ENCODE results near the gene VAV2.

The VAV2 gene

DNA sequence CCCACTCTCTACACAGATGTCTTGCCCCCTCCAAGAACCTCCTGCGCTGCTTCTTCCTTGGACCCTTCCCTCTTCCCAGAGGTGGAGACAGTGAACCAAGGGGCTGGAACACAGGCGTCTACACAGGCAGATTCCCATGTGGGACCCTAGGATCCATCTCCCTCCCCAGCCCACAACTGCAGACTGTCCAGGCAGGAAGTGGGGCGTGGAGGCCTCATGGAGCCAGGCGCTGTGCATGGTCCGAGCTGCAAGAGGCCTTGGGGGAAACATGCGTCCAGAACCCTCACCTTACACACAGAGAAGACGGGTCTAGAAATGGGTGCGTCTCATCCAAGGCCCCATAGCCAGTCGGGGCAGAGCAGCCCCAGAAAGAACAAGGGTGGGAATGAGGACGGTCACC is 117.5 kb downstream of the VAV2 start:
- in situ Hi-C loops (cut with HindIII; ENCODE audit: low sequenced_read_pairs) = no loop called here
- H3K4me3 ChIP-seq (ENCODE audit: low read depth, low read length) = no peak overlapping the region
- DNase-seq (ENCODE audit: low read depth) = no peak
- TF ChIP-seq, protein P1, sequence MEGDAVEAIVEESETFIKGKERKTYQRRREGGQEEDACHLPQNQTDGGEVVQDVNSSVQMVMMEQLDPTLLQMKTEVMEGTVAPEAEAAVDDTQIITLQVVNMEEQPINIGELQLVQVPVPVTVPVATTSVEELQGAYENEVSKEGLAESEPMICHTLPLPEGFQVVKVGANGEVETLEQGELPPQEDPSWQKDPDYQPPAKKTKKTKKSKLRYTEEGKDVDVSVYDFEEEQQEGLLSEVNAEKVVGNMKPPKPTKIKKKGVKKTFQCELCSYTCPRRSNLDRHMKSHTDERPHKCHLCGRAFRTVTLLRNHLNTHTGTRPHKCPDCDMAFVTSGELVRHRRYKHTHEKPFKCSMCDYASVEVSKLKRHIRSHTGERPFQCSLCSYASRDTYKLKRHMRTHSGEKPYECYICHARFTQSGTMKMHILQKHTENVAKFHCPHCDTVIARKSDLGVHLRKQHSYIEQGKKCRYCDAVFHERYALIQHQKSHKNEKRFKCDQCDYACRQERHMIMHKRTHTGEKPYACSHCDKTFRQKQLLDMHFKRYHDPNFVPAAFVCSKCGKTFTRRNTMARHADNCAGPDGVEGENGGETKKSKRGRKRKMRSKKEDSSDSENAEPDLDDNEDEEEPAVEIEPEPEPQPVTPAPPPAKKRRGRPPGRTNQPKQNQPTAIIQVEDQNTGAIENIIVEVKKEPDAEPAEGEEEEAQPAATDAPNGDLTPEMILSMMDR (IDR thresholded peaks at IDR 0.05; ENCODE audit: low read depth, low read length, missing control alignments) = no peak

DNA sequence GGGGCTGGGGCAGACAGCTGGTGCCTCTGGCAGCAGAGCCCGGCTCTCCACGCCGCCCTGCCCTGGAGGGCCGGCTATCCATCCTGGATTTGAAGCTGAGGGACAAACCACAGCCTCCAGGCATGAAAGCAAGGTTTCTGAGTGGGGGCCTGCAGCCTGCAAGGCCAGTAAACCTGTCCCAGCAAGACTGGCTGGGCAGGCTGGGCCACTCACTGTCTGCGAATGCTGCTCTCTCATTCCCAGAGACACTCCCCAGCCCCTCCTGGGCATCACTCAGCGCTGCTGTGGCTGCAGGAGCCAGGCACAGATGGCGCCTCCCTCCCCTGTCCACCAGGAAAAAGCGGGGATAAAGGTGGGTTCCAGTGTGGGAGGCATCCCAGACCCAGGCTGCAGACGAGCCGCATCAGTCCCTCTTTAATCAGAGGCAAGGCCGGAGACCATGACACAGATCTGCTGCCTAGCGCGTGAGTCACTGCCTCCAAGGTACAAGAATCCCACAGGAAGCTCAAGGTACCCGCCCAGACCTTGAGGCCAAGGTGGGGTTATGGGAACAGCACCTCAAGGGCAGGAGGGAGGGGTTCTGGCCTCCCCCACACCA is 118.0 kb downstream of the VAV2 start:
- H3K4me3 ChIP-seq (ENCODE audit: low read depth, low read length) = no peak overlapping the region
- in situ Hi-C loops (cut with HindIII; ENCODE audit: low sequenced_read_pairs) = no loop called here
- TF ChIP-seq, protein P1 (IDR thresholded peaks at IDR 0.05; ENCODE audit: low read depth, low read length, missing control alignments) = no peak
- no peak for DNase-seq (ENCODE audit: low read depth)

DNA sequence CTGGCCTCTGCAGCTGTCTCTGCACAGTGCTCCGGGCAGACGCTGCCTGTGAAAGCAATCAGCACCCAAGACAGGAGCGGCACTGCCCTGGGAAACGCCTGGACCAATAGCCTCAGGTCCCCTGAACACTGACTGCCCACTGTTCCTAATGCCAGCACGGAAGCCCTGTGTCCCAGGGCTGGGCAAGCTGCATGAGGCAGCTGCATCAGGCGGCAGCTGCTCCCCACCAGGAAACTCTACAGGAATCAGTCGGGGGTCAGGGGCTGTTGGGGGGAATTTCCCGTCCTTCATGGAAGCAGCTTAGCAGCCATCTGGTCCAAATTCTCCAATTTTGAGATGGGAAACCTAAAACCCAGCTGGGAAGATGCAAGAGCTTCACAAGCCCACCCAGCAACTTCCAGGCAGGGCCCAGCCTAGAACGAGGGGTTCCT is 118.6 kb downstream of the VAV2 start:
- TF ChIP-seq, protein P1 (IDR thresholded peaks at IDR 0.05; ENCODE audit: low read depth, low read length, missing control alignments) = no peak
- DNase-seq (ENCODE audit: low read depth) = no peak
- in situ Hi-C loops (cut with HindIII; ENCODE audit: low sequenced_read_pairs) = no loop called here
- H3K4me3 ChIP-seq (ENCODE audit: low read depth, low read length) = no peak overlapping the region

DNA sequence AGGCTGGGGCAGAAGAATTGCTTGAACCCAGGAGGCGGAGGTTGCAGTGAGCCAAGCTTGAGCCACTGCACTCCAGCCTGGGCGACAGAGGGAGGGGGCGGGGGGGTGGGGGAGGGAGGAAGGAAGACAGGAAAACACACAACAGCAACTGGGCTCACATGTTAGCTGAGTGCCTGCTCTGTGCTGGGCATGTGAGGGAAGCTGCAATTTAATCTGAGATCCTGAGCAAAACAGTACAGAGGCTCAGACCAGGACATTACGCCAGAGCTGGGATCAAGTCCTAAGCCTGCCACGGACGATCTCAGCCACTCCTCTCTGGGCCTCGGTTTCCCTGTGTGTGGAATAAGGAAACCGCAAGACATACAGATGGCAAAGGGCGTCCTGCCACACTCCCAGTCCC is 119.1 kb downstream of the VAV2 start:
- in situ Hi-C loops (cut with HindIII; ENCODE audit: low sequenced_read_pairs) = no loop called here
- DNase-seq (ENCODE audit: low read depth) = no peak
- no peak overlapping the region for H3K4me3 ChIP-seq (ENCODE audit: low read depth, low read length)
- TF ChIP-seq, protein P1 (IDR thresholded peaks at IDR 0.05; ENCODE audit: low read depth, low read length, missing control alignments) = no peak

DNA sequence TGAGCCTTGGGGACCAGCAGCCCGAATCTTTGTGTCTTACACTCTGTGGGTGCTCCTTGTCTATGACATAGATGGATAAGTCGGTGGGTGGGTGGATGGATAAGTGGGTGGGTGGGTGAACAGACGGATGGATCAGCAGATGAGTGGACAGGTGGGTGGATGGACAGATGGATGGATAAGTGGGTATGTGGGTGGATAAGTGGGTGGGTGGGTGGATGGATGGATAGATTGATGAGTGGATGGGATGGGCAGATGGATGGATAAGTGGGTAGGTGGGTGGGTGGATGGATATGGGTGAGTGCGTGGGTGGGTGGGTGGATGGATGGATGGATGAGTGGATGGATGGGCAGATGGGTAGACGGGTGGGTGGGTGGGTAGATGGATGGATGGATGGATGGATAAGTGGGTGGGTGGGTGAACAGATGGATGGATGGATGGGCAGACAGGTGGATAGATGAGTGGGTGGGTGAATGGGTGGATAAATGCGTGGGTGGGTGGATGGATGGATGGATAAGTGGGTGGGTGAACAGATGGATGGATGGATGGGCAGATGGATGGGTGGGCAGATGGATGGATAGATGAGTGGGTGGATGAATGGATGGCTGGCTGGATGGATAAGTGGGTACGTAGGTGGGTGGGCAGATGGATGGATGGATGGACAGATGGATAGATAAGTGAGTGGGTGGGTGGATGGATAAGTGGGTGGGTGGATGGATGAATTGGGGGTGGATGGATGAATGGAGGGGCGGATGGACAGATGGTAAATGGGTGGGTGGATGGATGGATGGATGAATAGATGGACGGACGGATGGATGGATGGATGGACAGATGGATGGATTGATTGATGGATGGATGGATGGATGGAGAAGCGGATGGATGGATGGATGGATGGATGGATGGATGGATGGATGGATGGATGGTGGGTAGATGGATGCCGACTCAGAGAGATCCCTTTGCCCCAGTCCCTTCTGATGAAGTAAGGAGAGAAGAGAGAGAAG is 121.2 kb downstream of the VAV2 start:
- in situ Hi-C loops (cut with HindIII; ENCODE audit: low sequenced_read_pairs) = no loop called here
- TF ChIP-seq, protein P1 (IDR thresholded peaks at IDR 0.05; ENCODE audit: low read depth, low read length, missing control alignments) = no peak
- no peak for DNase-seq (ENCODE audit: low read depth)
- H3K4me3 ChIP-seq (ENCODE audit: low read depth, low read length) = no peak overlapping the region

DNA sequence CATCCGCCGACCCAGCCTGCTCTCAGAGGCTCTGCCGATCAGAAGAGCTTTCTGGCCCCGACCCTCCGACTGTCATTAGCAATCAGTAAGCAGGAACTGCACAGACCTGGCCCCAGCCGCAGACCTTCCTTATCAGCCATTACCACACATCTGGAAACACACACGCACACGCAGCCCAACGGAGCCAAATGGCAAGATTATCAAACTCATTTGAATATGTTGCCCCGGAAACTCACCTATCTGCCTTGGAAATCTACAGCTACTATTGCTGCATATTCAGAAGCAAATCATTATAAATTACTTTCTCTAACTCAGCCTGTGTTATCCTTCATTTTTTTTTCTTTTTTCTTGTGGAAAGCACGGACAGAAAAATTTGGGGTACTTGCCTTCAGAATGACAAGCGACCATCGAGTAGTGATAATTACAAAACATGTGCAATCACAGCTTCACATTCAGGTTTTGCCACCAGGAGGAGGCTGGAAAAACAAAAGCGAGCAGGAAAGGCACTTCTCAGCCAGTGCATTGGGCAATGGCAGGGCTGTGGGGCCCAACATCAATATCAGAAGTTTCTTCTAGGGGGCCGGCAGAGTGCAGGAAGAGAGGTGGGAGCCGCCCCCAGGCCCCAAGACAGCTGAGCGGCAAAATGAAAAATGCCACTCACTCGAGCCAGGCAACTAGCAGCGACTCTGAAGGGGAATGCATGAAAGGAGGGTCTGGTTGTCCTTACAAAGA is 122.3 kb downstream of the VAV2 start:
- DNase-seq (ENCODE audit: low read depth) = no peak
- TF ChIP-seq, protein P1 (IDR thresholded peaks at IDR 0.05; ENCODE audit: low read depth, low read length, missing control alignments) = peak; percentile 5
- H3K4me3 ChIP-seq (ENCODE audit: low read depth, low read length) = no peak overlapping the region
- in situ Hi-C loops (cut with HindIII; ENCODE audit: low sequenced_read_pairs) = no loop called here

Data from astrocyte of the cerebellum (primary cell).